Ammon's horn (tissue), 1 donor: ENCODE measurements around the gene FN1.

Experiments
- DNase-seq: peaks from one replicate; pipeline ENCODE4 v3.0.0-alpha.2; 2016; ENCODE audit warnings: low spot score

FN1 gene

DNA sequence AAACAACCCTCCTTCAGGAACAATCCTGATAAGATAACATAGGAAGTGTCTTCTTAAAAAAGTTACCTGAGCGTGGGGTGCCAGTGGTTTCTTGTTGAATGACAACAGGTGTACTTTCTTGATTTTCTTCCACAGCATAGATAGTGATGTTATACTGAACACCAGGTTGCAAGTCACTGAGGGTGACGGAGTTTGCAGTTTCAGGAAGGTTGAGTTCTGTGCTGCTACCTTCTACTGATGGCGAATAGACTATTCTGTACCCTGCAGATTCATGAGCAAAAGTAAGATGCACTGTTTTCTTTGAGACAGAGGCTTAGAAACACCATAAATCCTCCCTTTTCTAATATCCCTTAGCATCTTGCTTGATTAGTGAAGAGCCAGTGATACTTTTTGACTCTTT is 28.8 kb downstream of the FN1 start:
- no peak for DNase-seq

DNA sequence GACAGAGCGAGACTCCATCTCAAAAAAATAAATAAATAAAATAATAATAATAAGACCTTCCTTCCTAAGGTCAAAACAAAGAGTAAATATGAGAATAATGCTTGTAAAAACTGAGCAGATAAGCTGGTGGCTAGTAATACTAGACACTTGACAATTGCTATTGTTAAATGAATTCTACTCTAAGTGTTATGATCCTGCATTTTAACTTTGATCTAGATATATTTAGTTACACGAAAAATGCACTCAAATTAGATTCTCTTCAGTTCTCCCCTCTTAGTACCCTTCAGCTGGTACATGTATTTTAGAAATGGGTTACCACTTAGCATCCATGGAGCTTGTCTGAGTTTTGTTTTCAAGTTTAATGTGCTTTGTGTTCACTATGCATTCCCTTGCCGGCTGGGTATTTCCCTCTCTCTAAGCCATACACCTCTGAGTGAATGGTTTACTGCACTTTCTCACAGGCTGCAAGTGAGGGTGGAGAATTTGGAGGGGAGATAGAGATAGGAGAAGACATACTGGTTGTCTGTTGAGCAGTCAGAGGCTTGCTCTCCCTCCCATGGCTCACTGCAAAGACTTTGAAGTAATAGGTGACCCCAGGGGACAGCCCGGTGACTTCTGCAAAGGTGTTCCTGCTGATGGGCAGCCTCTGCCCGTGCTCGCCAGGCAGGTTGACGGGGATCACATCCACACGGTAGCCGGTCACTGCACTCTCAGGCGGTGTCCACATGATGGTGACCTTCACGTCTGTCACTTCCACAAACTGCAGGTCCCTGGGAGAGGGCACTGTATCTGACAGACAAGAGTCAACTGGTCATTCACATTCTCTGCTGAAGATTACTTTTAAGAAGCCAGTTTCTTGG is 29.9 kb downstream of the FN1 start:
- DNase-seq: no peak

DNA sequence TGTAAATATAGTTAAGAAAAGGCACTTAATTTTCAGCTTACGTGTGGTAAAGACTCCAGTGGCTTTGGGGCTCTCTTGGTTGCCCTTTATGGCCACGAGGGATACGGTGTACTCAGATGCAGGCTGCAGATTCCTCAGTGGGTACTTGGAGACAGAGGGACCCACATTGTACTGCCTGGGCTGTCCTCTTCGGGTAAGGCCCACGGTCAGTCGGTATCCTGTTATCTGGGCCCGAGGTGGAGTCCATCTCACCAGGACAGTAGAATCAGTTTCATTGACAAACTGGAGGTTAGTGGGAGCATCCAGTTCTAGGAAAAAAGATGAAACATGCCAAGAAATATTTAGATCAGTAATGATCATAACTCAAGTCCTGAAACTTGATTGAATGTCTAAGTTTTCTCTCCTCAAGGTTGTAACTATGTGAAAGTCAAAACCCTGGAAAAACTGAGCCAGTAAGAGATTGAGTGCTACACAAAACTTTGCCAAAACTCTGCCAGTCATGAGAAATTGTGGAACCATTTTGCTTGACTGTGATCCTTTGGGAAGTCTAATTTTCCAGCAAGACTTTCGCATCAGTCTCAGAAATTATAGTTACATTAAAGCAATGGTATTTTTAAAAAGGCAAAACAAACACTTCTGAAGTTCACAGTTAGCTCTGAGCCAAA is 31.4 kb downstream of the FN1 start:
- no peak for DNase-seq

DNA sequence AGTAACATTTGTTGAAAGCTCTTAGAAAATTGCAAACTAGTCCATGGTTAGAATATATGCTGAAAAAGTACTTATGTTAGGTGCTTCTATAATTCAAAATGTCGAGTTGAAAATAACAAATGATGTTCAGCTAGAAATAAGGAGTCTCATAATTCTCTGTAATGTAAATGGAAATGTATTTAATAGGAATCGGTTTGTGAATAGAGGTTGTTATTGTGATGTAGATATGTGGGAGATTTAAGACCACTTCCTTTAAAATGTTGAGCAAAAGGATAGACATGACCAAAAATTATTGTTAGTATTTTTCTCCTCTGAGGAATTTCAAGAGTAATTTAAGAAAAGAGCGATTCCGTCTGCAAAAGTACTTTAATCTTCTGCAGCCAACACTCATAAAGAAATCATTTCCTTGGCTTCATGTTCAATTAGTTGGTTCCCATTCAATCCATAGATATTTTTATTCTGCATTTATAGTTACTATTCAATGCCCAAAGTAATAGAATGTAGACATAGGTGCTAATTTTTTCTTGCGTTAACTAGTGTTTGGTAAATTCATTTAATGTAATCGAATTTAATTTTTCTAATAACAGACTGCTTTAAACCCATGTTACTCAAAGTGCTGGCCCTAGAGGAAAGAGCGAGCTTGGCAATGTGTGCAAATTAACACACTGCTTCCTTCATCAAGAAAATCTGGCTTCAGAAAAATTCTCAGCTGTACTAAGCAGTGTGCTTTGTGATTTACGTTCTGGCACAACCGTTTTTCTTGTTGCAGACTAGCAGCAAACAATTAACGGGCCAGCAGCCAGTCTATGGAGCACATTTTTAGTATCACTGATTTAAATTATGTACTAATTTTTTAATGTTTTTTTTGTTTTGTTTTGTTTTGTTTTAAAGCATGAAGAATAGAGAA is 32.2 kb downstream of the FN1 start:
- DNase-seq: no peak

DNA sequence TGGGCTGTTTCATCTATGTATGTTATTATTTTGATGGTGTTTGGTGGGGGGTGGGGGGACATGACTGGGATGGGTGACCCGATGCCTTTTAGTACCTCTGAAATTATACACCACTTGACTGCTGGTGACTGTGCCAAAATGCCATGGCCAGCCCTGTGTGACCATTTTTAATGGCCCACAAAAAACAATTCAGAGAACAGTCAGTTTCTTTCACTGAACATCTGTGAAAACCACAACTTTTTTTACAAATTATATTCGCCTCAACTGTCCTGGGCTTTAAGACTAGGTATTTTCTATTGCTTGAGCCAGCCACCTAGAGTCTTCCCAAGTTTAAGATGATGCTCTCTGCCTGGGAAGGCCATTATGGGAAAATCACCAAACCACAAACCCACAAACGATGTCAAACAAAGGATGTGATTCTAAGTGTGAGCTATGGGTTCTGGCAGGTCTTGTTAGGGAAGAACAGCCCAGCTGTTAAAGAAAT is 33.9 kb downstream of the FN1 start:
- DNase-seq: no peak

DNA sequence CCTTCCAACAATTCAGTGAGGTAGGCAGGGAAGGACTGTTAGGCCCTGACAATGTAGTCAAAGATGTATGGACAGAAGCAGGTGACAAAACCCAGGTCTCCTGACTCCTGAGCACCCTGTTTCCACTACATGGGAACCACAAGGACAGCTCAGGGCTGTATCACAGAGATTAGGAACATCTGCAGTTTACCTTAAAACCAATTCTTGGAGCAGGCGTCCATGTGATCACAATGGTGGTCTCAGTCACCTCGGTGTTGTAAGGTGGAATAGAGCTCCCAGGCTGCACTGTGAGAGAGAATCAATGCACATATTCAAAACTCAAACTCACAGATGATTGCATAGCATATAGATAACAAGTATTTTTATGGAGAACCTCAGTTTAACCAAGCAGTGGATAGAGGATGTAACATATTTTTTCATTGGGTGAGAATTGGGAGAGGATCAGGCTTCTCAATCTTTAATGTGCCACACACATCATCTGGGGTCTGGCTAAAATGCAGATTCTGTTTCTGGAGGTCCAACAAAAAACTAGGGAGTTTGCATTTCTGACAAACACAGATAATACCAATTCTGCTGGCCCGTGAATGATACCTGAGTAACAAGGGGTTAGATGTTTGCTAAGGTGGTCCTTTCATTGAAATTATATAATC is 36.7 kb downstream of the FN1 start:
- DNase-seq: no peak

DNA sequence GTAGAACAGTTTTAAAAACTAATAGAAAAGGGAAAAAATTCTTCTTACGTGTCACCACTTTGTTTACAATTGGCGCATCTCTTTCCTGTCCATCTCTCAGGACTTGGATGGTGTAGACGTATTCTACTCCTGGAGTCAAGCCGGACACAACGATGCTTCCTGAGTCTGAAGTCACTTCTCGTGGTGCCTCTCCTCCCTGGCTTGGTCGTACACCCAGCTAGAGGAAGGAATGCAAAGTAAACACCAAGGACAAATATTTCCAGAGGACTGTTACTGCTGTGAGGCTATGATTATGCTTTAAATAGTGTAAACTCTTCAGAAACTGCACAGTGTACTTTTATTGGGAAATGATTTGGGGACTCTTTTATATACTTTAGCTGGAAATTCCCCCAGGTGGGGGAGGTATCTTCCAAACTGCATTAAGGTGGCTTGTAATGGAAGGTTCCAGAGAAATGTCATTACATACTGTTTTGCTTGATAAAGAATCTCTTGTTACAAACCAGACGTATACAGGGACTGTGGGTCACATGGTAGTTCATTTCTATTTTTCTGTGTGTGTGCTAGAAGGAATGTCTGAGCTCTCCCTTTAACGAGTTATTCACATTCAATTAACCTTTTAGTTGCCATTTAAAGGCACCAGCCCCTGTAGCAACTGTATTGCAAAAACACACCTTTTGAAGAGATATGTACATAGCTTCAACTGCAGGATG is 38.1 kb downstream of the FN1 start:
- no peak for DNase-seq

DNA sequence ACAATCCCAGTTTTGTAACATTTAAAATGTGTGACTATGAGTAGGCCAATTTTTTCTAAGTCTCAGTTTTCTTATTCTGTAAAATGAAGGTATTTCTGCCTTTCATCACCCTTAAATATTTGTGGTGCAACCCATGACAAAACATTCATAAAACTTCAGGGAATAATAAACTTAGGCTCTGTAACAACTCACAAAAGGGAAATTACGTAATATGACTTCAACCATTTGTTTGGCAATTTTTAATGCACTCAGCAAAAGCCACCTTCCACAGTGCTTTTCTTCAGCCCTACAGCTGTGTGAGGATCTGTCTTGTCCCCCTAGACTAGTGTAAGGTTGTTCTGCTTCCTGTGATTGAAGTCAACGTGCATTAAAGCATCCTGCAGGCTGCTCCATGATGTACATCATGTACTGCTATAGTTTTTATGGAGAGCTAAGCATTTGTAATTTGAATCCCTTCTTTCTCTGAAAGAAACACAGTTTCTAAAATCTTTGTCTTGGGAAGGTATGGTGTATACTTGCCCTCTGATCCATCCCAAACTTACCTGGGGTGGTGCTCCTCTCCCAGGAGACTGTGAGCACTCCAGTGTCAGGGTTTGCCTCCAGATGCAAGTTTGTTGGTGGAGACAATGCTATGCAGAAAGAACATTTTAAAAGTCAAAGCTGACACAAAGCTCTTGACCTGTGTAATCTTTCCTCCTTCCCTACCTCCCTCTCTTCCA is 39.1 kb downstream of the FN1 start:
- no peak for DNase-seq

DNA sequence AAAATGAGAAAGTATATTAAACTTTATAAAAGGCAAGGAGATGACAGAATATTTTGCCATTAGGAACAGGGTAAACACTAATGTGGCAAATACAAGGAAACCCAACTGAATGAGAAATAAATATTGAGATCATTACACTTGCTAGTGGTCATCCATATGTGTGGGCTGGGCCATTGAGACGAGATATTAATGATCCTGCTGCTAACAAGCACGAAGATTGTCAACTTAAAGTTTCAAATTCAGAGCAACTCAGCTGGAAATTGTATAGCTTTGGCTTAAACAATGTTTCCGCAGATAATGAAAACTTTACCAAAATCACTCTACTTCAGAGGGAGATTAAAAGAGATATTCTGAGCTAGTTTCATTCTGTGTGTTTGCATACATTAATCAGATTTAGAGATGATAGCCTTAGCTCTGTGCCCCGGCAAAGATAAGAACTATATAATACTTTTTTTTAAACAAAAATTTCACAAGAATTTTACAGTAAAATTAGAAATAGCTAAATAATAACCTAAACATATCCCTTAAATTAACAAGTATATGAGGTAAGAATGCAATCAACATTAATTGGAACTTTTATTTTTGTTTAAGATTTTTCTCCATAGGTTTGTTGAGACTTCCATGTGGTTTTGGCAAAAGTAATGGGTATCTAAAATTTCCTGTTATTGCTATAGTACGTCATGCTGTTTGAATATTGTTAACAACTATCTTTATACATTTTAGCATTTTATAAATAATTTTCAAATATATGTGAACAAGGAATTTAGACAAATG is 40.0 kb downstream of the FN1 start:
- DNase-seq: no peak

DNA sequence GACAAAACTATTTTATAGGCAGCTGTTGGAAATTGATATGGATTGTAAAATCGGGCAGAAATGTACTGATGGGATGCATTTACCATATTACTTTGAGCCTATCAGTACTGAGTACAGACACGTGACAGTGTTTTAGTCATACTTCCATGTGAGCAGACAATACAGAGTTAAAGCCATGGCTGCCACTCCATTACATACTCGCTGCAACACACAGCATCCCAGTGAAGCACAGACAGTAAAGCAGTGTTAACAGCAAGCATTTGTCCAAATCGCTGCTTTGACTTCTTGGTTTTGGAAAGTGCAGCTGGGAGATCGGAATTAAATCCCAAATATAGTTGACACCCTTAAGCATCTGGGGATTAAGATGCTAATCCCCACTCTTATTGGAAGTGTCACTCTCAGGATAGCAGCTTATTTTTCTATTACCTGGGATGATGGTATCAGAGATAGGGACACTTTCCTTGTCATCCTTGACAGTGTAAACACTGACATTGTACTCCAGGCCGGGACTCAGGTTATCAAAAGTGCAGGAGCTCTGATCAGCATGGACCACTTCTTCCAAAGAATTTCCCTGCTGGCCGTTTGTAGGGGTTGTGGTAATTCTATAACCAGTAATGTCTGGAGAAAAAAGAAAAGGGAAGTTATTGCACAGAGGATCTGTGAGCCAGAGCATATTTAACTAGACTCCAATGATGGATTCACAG is 41.6 kb downstream of the FN1 start:
- no peak for DNase-seq

DNA sequence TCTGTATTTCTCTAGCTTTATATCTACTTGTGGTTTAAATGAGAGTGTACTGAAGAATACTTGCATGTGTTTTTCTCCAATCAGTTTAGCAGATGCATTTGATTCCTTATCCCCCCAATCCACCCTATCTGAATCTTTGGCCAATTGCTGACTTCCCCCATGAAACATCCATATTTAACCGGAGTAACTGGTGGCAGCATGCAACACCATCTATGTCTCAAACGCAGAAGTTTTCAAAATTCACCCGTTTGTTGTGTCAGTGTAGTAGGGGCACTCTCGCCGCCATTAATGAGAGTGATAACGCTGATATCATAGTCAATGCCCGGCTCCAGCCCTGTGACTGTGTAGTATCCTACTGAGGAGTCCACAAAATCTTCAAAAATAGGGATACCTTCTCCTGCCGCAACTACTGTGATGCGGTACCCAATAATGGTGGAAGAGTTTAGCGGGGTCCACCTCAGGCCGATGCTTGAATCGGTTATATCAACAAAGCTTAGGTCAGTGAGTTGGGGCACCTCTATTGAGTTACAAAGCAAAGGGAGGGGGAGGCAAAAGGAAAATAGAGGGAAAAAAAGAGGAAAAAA is 43.1 kb downstream of the FN1 start:
- no peak for DNase-seq

DNA sequence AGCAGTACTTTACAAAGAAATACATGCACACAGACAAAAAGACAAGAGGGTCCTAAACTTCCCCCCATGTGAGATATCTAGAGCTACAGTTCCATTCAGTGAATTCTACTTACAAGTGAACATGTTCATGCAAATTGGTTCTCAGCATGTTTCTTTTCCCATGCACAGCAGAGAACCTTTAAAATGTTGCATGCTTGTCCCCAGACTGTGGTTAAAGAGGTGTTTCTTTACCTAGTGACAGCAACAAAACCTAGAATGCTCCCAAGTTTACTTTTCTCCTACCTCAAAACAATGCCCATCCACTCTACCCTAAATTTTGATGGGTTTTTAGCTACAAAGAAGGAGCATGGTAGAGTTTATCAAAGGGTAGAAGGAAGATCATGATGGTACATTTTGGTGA is 43.7 kb downstream of the FN1 start:
- no peak for DNase-seq

DNA sequence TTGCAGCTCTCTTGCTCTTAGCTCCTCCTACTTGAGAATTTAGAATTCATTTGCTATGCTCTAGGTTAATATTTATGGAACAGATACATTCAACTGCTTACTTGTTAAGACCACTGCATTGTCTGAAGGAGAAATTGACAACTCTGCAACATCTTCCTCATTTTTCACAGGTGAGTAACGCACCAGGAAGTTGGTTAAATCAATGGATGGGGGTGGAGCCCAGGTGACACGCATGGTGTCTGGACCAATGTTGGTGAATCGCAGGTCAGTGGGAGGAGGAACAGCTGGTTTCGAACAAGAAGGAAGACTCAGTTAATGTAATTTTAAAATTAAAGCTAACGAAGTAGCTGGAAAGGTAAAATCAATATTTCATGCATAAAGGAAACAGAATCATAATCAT is 44.3 kb downstream of the FN1 start:
- DNase-seq: no peak

DNA sequence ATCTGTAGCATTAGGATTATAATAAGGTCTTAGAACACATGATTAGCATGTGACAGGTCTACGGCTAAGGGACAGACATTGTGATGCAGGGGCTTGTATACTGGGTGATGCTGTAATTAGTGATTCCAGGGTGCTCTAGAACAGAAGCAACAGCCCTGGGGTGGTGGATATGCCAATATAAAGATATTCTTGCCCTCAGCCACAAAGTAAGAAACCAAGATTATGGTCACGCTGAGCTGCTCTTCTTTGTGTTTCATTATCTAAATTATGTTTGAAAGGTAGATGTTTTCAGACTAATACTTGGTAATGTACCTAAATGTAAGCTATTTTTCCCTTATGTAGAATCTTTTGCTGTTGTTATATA is 45.3 kb downstream of the FN1 start:
- no peak for DNase-seq

DNA sequence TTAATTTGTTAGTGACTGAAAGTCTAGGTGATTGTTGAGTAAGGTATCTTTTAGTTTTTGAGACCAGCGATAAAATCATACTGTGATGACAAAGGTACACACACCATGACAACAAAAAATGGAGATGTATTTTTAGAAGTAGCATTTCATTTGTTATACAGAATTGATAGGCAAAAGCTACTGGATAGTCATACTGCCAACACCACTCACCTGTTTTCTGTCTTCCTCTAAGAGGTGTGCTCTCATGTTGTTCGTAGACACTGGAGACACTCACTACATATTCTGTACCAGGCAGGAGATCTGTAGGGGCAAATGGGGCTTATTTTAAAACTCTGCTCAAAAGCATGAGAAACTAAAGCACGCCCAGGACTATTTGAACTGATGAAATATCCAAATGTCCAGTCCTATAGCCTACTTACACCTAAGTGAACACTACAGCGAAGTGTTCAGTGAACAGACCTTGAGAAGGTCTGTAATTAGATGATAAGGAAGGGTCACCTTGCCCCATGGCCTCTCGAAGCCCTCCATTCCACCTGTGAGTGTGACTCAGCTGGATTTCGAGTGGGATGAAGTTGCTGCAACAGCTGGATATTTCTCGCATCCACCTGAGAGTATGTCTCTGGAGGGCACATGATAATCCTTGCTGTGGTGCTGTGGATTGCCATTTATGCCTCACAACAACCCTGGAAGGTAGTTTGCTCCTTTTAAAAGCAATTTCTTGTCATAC is 47.7 kb downstream of the FN1 start:
- no peak for DNase-seq

DNA sequence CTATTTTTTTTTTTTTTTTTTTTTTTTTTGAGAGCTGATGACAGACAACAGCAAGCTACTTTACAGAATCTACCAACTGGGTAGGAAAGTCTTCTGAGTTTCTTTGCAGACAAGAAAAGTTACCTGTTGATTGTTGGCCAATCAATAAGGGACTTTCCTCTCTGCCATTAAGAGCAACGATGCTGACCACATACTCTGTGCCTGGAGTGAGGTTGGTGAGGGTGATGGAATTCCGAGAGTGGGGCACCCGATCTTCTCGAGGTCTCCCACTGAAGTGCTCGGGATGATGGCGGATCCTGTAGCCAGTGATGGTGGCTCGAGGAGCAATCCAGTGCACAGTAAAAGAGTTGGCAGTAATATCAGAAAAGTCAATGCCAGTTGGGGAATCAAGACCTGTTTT is 49.3 kb downstream of the FN1 start:
- no peak for DNase-seq

DNA sequence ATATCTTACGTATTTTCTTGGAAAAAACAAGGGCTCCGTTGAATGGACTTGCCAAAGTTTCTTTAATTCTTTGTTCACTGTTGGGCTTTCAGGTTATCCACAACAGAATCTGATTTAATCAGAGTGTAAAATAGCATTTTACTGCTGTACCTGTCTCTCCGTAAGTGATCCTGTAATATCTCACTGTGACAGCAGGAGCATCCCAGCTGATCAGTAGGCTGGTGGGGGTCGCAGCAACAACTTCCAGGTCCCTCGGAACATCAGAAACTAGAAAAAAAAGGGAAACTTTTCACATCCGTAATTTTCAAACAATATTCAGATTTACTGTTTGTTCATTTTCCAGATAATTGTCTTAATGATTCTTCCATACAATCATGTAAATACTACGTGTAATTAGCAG is 51.2 kb downstream of the FN1 start:
- no peak for DNase-seq

DNA sequence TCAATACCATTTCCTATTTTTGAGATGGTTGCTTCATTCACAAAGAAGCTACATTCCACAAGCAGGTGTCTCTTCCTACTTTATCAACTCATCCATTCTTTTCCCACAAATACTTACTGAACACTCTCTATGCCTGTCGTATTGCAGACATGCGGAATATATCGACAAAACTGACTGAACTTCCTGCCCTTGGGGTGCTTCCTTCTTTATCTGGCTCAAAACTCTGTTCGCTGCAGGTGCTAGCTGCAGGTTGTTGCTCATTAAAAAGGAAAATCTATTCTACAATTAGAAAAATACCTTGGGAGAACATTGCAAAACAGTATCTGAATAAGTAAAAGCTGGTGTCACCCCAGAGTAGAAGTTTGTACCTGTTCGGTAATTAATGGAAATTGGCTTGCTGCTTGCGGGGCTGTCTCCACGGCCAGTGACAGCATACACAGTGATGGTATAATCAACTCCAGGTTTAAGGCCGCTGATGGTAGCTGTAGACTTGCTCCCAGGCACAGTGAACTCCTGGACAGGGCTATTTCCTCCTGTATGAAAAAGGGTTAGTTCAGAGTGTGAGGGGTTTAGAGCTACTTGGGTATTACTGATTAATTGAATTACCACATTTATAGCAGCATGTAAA is 52.1 kb downstream of the FN1 start:
- DNase-seq: no peak
